GM19395 (cell line): ENCODE measurements around the gene MT4.

Experiments
- ATAC-seq: cut with Tn5 transposase; IDR thresholded peaks from one replicate; pipeline ENCODE4 v1.9.1; 2021; ENCODE audit warnings: mild to moderate bottlenecking, moderate library complexity; ENCODE audit not compliant: unreplicated experiment

The MT4 gene

DNA sequence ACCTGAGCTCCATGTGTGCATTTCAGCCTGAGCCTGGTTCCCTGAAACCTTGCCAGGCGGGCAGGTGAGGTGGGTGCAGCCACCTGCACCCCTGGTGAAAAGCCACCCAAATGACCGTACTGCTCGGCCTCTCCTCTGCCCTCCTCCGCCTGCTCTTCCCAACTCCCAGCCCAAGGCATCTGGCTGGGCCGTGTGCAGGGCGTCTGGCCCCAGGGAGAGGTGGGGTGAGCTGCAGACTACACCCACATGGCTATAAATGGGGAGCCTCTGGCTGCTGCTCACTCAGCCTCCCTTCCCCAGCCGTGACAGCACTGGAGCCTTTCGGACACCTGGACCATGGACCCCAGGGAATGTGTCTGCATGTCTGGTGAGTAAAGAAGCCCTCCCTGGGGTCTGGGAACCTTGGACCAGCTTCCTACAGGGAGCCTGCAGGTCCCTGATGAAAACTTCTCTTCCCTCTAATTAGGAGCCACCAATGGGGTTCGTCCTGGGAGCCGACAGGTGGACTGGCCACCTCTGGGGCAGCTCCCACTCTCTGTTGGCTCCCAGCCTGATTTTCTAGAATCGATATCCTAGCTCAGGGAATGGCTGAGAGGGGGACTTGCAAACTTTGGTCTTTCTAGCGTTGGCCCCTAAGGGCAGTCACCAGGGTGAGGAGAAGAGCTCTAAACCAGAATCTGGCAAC lies at the start of gene MT4:
Gene MT4 (plus strand): TSS at position 281 of the 685 bp plus-strand sequence. CDS start 56 bp downstream, at position 337.
- ATAC-seq: no peak

DNA sequence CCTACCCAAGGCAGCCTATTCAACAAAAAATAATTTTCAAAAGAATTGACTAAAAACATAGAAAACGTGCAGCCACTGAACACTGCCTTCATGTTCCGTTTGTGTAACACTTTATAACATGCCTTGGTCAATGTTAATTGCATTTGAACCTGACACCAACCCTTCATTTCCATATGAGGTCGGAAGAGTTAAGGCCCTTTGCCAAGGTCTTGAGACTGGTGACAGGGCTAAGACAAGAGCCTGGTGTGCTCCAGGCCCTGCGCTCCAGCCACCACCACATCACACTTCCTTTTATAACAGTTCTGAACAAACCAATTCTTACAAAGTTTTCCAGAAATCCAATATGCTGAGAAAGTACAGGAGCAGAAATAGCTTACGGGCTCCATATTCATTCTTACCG lies 49.2 kb upstream of the MT4 start:
- ATAC-seq: no peak

DNA sequence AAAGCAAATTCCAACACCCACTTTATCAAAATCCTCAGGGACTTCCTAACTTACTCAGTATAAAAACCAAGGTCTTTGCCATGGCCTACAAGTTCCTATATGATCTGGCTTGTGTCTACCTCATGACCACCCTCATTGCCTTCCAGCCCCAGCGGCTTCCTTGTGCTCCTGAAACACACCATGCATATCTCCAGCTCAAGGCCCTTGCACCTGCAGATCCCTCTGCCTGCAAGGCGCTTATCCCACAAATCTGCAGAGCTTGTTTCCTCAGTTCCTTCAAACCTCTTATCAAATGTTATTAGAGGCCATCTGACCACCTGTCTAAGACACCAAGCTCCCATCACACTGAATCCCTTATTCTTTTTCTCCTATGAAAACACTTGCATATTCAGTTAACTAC lies 47.7 kb upstream of the MT4 start:
- no peak for ATAC-seq

- ATAC-seq: no peak
Measured at GRCh38 chr16:56518425-56518824, 46.4 kb upstream of the MT4 start.

DNA sequence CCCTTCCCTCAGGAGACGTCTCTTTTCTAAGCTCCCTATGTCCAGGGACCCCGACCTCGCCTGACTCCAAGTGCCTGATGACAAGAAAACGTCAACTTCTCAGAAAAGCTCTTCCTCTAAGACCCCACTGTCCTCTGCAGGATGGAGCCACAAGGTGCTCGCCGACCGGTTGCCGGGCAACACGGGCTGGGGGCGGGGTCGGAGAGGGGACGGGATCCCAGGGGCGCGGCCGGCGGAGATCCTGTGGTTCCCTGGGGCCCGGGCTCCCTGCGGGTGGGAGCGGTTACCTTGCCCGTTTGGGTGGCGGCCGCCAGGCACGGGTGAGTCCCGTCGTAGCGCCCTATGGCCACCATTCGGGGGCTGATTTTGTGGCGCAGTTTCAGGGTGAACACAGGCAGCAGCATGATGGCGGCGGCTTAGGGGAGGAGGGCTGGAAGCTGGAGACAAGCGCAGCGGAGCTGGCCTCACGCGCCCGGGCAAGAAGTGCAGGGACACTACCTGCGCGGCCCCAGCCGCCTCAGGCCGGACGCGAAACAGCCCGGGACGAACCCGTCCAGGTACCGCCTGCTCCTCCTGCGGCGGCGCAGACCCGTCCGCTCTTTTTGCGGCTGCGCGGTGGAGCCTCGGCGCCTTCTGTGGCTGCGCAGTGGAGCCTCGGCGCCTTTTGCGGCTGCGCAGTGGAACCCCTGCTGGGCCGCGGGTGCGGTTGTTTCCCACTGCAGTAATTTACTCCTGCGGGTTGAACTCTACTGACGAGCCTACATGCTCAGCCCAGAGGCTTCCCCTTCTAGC lies 45.2 kb upstream of the MT4 start, which contains the start of gene BBS2:
Gene BBS2 (minus strand): TSS at position 566 of the 792 bp plus-strand sequence. CDS start 162 bp downstream, at position 404.
- peak; percentile 87 for ATAC-seq

GRCh38 chr16:56520251-56520577 lies 44.7 kb upstream of the MT4 start:
- no peak for ATAC-seq

GRCh38 chr16:56525236-56525635 lies 39.6 kb upstream of the MT4 start:
- ATAC-seq: no peak

DNA sequence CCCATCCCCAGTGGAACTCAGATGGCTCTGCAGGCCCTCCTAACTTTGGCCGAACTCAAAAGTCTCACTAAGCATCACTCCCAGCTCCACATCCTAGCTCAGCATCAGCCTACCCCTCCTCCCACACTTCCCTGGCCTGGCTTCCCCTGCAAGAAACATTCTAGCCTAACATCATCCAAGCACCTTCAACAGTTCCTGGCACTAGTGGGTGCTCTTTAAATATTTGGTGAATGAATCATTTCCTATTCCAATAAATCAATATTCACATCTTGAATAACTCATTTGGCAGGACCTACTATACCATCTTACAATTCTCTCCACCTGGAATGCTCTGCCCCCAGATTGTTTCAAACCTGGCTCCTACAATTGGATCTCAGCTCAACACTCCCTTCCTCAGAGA lies 34.0 kb upstream of the MT4 start:
- no peak for ATAC-seq

GRCh38 chr16:56532714-56533113 lies 32.2 kb upstream of the MT4 start:
- no peak for ATAC-seq

GRCh38 chr16:56534847-56535383 lies 30.0 kb upstream of the MT4 start:
- ATAC-seq: no peak

GRCh38 chr16:56538331-56538730 lies 26.5 kb upstream of the MT4 start:
- no peak for ATAC-seq

GRCh38 chr16:56539656-56540055 lies 25.2 kb upstream of the MT4 start:
- no peak for ATAC-seq

GRCh38 chr16:56542039-56542438 lies 22.8 kb upstream of the MT4 start:
- no peak for ATAC-seq

GRCh38 chr16:56547120-56547948 lies 17.5 kb upstream of the MT4 start:
- ATAC-seq: no peak

DNA sequence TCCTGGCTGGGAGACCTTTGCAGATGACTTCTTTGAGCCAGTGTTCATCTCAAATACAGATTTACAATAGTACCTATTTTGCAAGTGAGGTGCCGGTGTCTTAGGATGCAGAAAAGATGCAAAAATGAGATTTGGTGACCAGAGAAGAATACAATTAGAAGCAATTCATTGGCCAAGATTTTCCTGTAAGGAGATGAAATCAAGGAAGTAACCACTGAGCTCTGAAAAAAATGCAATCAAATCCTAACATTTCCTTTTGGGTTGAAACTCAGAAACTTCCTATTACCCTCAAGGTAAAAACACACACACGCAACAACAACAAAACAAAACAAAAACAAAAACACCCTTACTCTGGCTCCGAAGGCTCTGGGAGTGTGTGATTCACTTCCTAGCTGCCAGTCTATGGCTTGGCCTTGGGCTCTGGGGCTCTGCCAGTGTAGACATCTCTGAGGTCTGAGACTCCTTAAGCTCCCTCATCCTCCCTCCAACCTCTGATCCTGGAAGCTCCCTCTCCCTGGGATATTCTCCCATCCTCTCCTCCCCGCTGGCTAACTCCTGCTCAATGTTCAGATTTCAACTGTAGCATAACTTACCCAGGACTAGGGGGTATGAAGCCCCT lies 16.8 kb upstream of the MT4 start:
- no peak for ATAC-seq

DNA sequence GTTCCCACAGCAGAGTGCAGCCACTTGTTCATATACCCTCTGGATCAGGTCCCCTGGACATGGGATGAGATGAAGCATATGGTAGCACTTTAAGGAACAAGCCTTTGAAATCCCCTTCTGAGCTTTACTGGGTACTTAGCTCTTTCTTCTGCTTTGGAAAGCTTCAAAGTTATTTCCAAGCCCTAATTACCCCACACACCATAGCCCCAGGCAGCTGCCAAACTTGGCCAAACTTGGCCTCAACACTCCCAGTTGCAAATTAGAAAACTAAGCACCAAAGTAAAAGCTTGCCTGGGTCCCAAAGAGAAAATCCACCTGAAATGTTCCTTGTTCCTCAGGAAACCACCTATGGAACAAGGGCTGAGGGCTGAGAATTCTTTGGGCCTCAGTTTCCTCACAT lies 15.7 kb upstream of the MT4 start:
- ATAC-seq: no peak

DNA sequence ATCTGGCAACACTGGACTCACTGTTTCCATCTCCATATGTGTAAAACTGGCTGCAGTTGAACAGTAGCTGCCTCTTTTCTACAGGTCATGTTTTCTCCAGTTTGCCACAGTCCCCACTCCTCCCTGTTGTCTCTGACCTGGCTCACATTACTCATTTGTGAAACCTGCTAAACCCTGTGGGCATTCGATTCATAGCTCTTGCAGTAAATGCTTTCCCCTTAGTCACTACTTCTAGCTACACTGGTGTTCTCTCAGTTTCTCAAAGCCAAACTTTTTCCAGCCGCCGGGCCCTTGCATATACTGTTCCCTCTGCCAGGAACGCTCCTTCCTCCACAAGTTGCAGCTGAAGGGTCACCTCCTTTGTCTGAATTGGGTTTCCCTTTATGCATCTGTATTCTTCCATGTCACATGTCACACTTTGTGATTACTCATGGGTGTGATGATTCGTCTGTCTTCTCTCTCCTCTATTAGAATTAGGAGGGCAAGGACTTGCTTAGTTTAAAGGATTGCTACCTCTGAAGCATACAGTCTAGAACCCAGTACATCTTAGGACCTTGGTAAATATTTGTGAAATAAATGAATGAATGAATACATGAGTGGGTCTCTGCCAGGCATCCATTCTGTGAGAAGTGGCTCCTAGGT lies 15.0 kb upstream of the MT4 start:
- ATAC-seq: no peak

DNA sequence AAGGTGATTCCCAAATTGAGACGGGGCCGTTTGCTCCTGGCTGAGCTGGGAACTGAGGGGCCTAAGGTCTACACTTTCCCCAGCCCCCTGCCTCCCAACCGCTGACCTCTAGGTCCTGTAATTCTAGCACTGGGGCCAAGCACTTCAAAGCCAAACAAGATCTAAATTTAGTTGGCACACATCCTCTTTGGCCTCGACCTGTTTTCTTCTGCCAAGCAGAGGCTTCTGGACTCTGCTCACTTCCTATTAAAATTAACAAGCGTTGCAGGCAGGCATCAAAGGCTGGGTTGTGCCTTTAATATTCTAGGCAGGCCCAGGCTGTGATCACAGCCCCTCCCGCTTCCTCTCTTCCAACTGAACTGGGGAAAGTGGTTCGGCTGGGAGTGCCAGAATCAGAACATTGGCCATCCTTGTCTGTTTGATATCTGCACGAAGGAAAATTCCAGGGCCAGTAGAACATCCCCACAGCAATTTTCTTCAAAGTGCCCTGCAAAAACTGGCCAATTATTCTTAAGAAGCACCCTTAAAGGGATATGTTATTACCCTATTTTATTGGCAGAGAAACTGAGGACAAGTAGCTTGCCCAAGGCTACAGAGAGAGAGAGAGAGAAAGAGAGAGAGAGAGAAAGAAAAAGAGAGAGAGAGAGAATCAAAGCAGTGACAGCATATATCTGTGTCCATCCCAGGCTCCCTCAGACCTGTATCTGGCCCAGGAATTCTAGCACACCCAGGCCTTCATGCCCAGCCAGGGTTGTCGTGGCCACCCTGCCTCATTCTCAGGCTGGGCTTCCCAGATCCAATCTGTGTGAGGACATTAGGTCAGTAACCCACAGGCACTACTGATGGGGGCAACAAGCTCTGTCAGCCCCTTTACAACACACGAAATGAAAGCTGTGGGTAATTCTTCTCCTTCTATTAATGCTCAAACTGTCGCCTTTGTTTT lies 12.8 kb upstream of the MT4 start:
- no peak for ATAC-seq

DNA sequence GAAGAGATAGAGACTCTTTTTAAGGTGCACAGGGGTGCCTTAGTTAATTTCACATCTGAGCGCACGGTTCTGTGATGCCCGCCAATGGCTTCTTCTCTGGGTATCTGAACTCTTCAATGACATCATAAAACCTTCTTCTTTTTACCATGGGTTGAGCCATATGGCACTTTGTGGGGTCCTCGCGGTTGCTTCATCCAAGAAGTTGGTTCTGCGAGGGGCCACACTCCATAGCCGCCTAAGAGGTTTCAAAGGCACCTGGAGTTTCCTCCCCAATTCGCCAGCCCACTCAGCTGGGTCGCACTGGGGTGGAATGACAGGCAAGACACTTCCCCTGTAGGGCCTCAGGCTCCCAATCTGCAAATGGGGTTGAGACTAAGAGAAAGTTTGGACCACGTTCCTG lies 10.4 kb upstream of the MT4 start:
- ATAC-seq: no peak
